T-helper 9 cell (primary cell): ENCODE results near the gene NRXN3.

Source experiments
- DNase-seq: peaks from one replicate; pipeline ENCODE4 v3.0.0-alpha.2; 2020

NRXN3 gene

DNA sequence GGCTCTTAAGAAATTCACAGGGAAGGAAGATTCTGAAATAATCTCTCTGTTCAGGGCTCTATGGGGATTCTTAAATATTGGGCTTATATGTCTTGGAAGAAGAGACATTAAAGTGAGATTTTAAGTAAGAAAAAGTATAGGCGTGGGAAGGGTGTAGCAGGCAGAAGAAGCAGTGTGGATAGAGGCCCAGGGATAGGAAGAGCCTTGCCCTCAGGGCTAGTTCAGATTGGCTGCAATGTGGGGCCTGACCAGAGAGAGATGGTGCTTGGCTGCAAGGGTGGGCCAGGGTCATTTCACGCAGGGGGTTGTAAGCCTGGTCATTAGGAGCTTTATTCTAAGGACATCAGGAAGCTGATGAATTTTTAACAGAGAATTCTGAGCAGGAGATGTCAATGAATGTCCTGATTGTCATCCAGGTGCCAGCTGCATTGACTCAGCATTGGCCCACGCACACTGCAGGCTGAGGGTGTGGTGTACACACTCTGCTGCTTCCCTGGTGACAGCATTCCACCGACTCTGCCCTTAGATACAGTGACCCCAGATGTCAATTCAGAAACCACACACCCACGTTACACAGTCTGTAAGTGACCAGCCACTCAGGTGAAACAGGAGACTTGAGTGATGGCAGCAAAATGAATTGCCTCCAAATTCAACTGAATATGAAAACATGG is 582.5 kb downstream of the NRXN3 start:
- DNase-seq: no peak

DNA sequence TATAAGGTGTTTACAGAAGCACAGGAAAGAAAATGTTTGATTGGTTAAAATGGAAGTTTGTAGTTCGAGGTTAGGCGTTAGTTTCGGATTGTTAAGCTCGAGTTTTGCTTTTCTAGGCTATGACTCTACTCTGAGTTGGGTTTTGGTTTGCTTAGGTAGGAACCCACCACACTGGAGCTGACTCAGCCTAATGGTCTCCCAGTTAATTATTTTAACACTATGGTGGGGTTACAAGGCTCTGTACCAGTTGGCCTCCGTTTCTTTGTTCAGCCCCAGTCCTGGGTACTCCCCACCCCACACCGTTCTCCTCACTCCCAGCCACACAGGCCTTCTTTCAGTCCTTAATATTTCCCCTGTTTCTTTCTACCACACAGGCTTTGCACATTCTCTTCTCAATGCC is 583.9 kb downstream of the NRXN3 start:
- DNase-seq: no peak

- no peak for DNase-seq
Observed at GRCh38 chr14:78758333-78758732, 588.2 kb downstream of the NRXN3 start.

DNA sequence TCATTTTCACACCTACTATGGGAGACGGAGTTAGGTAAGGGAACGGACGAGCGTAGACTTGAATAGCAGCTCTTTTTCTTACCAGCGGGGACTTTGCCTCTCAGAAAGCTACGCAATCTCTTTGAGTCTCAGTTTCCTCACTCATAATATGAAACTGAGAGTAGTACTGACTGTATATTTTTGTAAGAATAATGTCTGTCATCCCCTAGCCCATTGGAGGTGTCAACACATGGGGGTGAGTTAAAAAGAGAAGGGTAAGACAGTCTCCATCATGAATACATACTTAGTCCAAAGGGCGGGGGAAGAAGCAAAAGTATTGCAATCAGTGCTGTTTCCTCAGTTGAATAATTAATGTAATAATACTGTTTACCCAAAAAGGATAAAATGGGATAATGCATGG is 592.2 kb downstream of the NRXN3 start:
- DNase-seq: no peak

GRCh38 chr14:78763746-78764145 is 593.6 kb downstream of the NRXN3 start:
- no peak for DNase-seq

- DNase-seq: no peak
Observed at GRCh38 chr14:78764240-78764639, 594.1 kb downstream of the NRXN3 start.

GRCh38 chr14:78764645-78765044 is 594.5 kb downstream of the NRXN3 start:
- no peak for DNase-seq

DNA sequence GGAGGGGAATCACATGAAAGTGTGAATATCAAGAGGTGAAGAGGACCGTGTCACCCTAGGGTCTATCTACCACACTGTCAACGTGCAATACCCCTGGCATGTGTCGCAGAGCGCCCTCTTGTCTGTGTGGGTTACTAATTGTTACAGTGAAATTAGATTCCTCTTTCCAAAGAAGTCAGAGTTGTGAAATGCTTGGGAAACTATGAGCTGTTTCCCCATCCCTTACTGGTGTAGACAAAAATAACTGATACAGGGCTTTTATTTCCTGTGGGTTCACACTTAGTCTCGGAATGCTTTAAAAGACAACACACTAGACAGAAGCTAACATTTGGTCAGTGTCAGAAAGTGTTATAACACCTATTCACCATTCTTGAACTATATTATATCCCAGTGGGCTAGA is 597.3 kb downstream of the NRXN3 start:
- DNase-seq: no peak

- DNase-seq: no peak
Observed at GRCh38 chr14:78782551-78782950, 612.4 kb downstream of the NRXN3 start.

- DNase-seq: no peak
Observed at GRCh38 chr14:78785265-78785664, 615.1 kb downstream of the NRXN3 start.

DNA sequence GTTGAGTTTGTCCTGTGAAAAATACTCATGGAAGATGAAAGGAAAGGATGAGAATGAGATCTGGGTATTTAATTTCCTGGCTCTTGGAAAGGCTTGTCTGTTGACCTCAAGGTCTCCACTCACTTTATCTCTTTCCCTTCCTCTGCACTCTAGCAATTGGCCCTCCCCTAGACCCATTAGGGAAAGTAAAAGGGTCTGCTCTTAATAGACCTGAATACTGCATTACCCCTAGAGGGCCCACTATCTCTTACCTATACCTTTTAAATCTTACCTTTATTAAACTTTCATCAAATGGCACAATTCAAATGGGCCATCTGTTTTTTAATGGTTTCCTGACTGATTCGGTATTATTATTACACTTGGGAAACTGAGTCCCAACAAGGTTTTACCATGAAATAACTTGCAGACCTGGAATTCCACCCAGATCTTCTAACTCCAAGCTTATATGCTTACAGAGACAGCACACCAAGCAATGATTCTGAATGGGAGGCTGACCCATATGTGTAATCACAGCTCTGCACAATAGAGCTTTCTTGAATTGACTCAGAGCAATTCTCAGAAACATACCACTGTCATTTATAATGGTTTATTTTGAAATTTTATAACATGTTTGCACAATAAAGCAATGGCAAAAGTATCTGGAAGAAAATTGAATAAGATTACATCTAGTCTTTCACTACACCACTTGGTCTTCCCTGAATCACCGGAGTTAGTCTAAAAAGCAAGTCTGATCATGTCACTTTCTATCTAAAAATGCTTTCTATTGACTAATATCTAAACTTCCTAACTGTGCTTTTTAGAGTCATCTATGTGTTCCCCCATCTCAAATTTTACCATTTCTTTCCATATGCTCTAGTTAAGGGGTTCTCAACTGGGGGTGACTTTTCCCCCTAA is 618.5 kb downstream of the NRXN3 start:
- DNase-seq: no peak

GRCh38 chr14:78790271-78790670 is 620.1 kb downstream of the NRXN3 start:
- DNase-seq: no peak

GRCh38 chr14:78798757-78799156 is 628.6 kb downstream of the NRXN3 start:
- DNase-seq: no peak

DNA sequence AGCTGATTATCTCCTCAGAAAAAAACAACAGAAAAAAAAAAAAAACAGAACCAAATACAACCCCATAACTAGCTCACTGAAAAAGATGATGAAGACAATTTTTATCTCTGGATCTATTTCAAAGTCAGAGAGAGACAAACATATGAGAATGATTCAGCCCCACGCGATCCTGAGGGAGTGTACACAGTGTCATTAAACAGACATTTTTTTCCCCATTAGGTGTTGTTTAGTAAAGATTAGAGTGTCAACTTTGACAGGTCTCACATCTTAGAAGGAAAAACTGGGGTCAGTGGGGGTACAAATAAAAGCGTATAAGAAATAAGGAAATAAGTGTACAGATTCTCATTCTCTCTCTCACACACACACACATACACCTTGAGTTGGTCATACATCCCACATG is 635.4 kb downstream of the NRXN3 start:
- no peak for DNase-seq

- no peak for DNase-seq
Observed at GRCh38 chr14:78823035-78823434, 652.9 kb downstream of the NRXN3 start.

- no peak for DNase-seq
Observed at GRCh38 chr14:78823516-78823915, 653.3 kb downstream of the NRXN3 start.

DNA sequence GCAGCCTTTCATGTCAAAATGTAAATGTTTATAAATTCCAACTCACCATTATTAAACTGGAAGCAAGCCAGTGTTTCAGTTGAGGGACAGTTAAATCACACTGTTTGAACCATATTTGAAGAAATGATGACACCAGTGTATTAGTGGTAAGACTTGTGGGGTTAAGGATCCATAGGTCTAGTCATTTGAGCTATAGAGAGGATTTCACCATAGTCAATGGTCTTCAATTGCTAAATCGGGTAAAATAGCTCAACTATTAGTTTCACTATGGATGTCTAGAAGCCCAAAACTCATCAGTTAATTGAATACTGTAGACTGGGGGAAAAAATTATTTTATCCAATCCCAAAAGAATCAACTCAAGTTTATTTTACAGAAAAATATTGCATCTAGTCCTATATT is 659.1 kb downstream of the NRXN3 start:
- no peak for DNase-seq

GRCh38 chr14:78834766-78835451 is 664.7 kb downstream of the NRXN3 start:
- DNase-seq: no peak

DNA sequence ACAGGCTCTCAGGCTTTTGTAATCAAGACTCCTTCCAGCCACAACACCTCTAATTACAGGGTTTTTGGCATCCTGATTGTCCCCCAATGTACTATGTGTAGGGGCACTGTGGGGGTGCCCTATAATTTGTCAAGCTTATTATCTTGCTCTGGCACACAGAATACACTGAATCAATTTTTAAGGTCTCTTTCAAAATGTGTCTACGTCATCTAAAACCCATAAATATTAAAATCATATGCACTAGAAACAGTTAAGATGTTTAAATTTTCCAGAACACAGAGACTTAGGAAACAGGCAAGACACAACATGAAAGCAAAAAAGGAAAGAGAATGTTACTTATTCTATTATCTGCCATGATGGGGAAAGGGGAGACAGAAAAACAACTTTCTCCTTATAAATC is 665.7 kb downstream of the NRXN3 start:
- DNase-seq: no peak

DNA sequence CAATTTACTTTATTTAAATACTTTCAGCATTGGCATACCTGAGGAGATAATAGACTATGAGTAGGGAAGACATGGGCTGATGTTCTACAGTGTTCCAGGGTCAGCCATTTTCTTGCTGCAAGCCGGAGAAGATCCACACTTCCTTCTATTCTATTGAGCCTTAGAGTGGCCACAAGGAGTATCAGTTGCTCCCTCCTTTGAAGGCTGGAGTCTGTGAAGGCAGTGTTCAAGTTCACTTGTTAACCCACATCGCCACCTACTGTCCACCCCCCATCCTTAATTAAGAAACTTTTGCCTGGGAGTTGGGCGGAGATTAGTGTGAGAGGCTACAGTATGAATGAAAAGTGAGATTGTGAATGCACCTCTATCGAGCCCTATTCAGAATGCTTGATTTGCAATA is 666.6 kb downstream of the NRXN3 start:
- DNase-seq: no peak

DNA sequence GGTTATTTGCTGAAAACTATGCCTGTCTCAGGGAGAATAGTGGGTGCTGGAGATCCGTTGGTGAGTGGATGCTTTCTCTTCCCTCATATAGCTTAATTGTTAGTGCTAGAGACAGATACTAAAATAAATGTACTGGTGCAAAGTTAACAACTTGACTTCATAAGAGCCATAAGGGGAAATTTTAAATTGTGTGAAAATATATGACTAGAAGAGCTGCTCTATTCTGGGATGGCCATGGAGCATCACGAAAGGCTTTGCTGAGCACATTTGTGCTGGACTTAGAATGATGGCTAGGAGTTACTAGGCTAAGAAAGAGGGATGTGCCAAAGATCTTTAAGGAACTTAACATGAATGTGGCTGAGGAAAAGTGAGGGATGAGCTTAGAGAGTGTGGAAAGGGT is 668.8 kb downstream of the NRXN3 start:
- no peak for DNase-seq

DNA sequence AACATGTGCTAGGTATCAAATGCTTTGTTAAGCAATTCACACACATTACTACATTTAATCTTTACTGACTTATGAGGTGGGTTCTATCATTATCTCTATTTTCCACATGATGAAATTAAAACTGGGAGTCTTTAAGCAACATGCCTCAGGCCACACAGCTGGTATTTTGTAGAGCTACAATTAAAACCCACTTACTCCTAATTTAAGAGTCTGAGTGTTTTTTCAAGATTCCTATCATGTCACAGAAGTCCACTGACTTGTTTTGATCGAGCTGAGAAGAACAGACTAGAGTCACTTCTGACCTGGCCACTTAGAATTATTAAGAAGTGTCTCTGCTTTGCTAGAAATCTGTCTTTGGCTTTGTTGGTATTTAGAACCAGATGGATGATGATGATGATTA is 670.7 kb downstream of the NRXN3 start:
- no peak for DNase-seq

GRCh38 chr14:78847801-78848200 is 677.6 kb downstream of the NRXN3 start:
- no peak for DNase-seq
